DMS 273 treated with DMSO at 0.1 percent for 48 hours (cell line): ENCODE results near the gene TENT4A.
"Not testable (repeated sequence)": the region's sequence is repeated elsewhere in the genome, so short reads cannot be mapped to it uniquely, and the experiment has no call there.

Source experiments
- DNase-seq: peaks from one replicate; lab custom pipeline; 2025; lab: John Stamatoyannopoulos, UW

Gene TENT4A

GRCh38 chr5:6713274-6714225, at the start of gene TENT4A:
Gene TENT4A (plus strand): TSS chr5:6713432. CDS start chr5:6713984, 552 bp downstream.
- no peak for DNase-seq

- no peak for DNase-seq
Measured at GRCh38 chr5:6666762-6667161, 46.5 kb upstream of the TENT4A start.

- DNase-seq: no peak
Measured at GRCh38 chr5:6667648-6668047, 45.6 kb upstream of the TENT4A start.

GRCh38 chr5:6668717-6669116, 44.5 kb upstream of the TENT4A start:
- not testable (repeated sequence) for DNase-seq

GRCh38 chr5:6673031-6673430, 40.2 kb upstream of the TENT4A start:
- DNase-seq: no peak

- no peak for DNase-seq
Measured at GRCh38 chr5:6673963-6674362, 39.3 kb upstream of the TENT4A start.

- DNase-seq: no peak
Measured at GRCh38 chr5:6674421-6674820, 38.8 kb upstream of the TENT4A start.

- no peak for DNase-seq
Measured at GRCh38 chr5:6674886-6675285, 38.3 kb upstream of the TENT4A start.

GRCh38 chr5:6675784-6676491, 37.3 kb upstream of the TENT4A start:
- no peak for DNase-seq

GRCh38 chr5:6676702-6677101, 36.5 kb upstream of the TENT4A start:
- no peak for DNase-seq

- no peak for DNase-seq
Measured at GRCh38 chr5:6678385-6678784, 34.8 kb upstream of the TENT4A start.

- no peak for DNase-seq
Measured at GRCh38 chr5:6680922-6681321, 32.3 kb upstream of the TENT4A start.

- DNase-seq: no peak
Measured at GRCh38 chr5:6681682-6682081, 31.6 kb upstream of the TENT4A start.

GRCh38 chr5:6682239-6682638, 31.0 kb upstream of the TENT4A start:
- no peak for DNase-seq

GRCh38 chr5:6683241-6683640, 30.0 kb upstream of the TENT4A start:
- no peak for DNase-seq

- DNase-seq: no peak
Measured at GRCh38 chr5:6684075-6684474, 29.2 kb upstream of the TENT4A start.

- DNase-seq: no peak
Measured at GRCh38 chr5:6686501-6686900, 26.7 kb upstream of the TENT4A start.

GRCh38 chr5:6686915-6687409, 26.3 kb upstream of the TENT4A start:
- no peak for DNase-seq

GRCh38 chr5:6687505-6687904, 25.7 kb upstream of the TENT4A start:
- DNase-seq: no peak

GRCh38 chr5:6692906-6693305, 20.3 kb upstream of the TENT4A start:
- no peak for DNase-seq

- no peak for DNase-seq
Measured at GRCh38 chr5:6698696-6699095, 14.5 kb upstream of the TENT4A start.

GRCh38 chr5:6699357-6699756, 13.9 kb upstream of the TENT4A start:
- DNase-seq: no peak

GRCh38 chr5:6700074-6700684, 13.1 kb upstream of the TENT4A start:
- no peak for DNase-seq
